Mesendoderm (in vitro differentiated cells): Measurements from ENCODE around the gene PIAS1.

Experiments used
- DNase-seq: peaks from one replicate; pipeline ENCODE4 v3.0.0; 2013
- H2AK5ac ChIP-seq: 2 replicates; pipeline ENCODE4 v1.6.1; 2013; ENCODE audit warnings: low read length, inconsistent platforms
- H2BK120ac ChIP-seq: 2 replicates; pipeline ENCODE4 v1.6.1; 2013; ENCODE audit warnings: low read depth, mild to moderate bottlenecking, low read length, moderate library complexity, mixed read lengths
- H2BK15ac ChIP-seq: replicated peaks from 2 replicates; pipeline ENCODE4 v1.6.1; 2013; ENCODE audit warnings: low read depth, mild to moderate bottlenecking, moderate library complexity
- H2BK5ac ChIP-seq: 2 replicates; pipeline ENCODE4 v1.6.1; 2013; ENCODE audit warnings: low read length, inconsistent platforms
- H3K18ac ChIP-seq: 2 replicates; pipeline ENCODE4 v1.6.1; 2013; ENCODE audit warnings: mild to moderate bottlenecking, low read length, mixed read lengths
- H3K23ac ChIP-seq: one replicate; pipeline ENCODE4 v1.6.1; 2013; ENCODE audit warnings: low read length
- H3K27ac ChIP-seq: 2 replicates; pipeline ENCODE4 v1.5.1; 2013; ENCODE audit warnings: low read depth, mild to moderate bottlenecking, inconsistent platforms, low read length, moderate library complexity
- H3K27me3 ChIP-seq: 2 replicates; pipeline ENCODE4 v1.6.1; 2013; ENCODE audit warnings: low read length, control low read depth, mild to moderate bottlenecking, inconsistent platforms; ENCODE audit not compliant: insufficient read depth, poor library complexity
- H3K36me3 ChIP-seq: 2 replicates; pipeline ENCODE4 v1.6.1; 2013; ENCODE audit warnings: low read length, inconsistent platforms; ENCODE audit not compliant: control insufficient read depth, insufficient read depth
- H3K4ac ChIP-seq: one replicate; pipeline ENCODE4 v1.6.1; 2013; ENCODE audit warnings: low read depth, mild to moderate bottlenecking, low read length, moderate library complexity
- H3K4me1 ChIP-seq: 2 replicates; pipeline ENCODE4 v1.6.1; 2013; ENCODE audit warnings: low read depth, low read length, inconsistent platforms; ENCODE audit not compliant: control insufficient read depth
- H3K4me2 ChIP-seq: 2 replicates; pipeline ENCODE4 v1.6.1; 2013; ENCODE audit warnings: low read length
- H3K4me3 ChIP-seq: 2 replicates; pipeline ENCODE4 v1.5.1; 2013; ENCODE audit warnings: mild to moderate bottlenecking, low read length
- H3K56ac ChIP-seq: one replicate; pipeline ENCODE4 v1.6.1; 2013; ENCODE audit warnings: low read length
- H3K79me1 ChIP-seq: 2 replicates; pipeline ENCODE4 v1.6.1; 2013; ENCODE audit warnings: low read length, inconsistent platforms
- H3K79me2 ChIP-seq: 2 replicates; pipeline ENCODE4 v1.6.1; 2013; ENCODE audit warnings: mild to moderate bottlenecking, low read length; ENCODE audit not compliant: control insufficient read depth, insufficient read depth
- H3K9ac ChIP-seq: 2 replicates; pipeline ENCODE4 v1.6.1; 2013; ENCODE audit warnings: low read length, inconsistent platforms
- H4K5ac ChIP-seq: one replicate; pipeline ENCODE4 v1.6.1; 2013; ENCODE audit warnings: low read length
- H4K8ac ChIP-seq: one replicate; pipeline ENCODE4 v1.6.1; 2013; ENCODE audit warnings: low read depth, mild to moderate bottlenecking, control low read depth, low read length, moderate library complexity
- WGBS: extraction: QIAGEN DNeasy Blood & Tissue Kit; methylation state at CpG from one replicate; pipeline ENCODE4 v1.1.7; 2013; ENCODE audit warnings: low lambda C conversion rate, missing lambda C conversion rate; ENCODE audit not compliant: insufficient coverage; ENCODE audit errors: extremely low coverage; 5-methylcytosine and 5-hydroxymethylcytosine counted together

The PIAS1 gene

DNA sequence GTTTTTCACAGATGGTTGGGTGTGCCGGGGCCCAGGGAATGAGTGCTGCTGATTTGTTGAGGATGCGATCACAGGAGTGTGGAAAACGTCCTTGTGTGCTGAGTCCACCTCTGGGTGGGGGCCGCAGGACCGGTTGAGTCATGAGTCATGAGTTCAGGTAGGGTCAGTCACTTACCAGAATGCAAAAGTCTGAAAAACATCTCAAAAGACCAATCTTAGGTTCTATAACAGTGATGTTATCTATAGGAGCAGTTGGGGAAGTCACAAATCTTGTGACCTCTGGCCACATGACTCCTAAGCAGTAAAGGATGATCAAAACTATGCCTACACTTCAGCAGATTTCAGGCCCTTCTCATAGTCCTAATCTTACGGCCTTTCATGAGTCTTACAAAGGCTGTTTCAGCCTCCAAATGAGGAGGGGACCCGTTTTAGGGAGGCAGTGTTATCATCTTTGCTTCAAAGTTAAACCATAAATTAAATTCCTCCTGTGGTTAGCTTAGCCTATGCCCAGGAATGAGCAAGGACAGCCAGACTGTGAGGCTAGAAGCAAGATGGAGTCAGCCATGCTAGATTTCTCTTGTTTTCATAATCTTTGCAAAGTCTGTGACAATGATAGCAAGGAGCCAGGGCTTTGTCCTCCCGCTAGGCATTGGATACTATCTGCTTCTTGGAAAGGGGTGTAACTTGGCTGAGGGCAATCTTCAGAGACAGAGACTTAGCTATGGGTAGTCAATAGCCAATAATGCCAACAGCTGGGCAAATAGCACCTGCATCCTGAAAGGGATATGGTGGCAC, 30.6 kb upstream of the PIAS1 start:
- Histone ChIP-seq H2AK5ac (no peak overlapping the region), H3K4me1 (no peaks in the 10 kb centered on the region), H3K4ac (no peak overlapping the region), H3K23ac (no peak overlapping the region), H4K5ac (no peak overlapping the region), H3K4me3 (no peak overlapping the region), H2BK120ac (no peak overlapping the region), H2BK5ac (no peak overlapping the region), H3K27me3 (no peaks in the 10 kb centered on the region), H3K36me3 (no peaks in the 10 kb centered on the region), H3K9ac (no peak overlapping the region), H3K18ac (no peak overlapping the region), H4K8ac (no peak overlapping the region), H3K79me1 (no peaks in the 10 kb centered on the region), H3K56ac (no peak overlapping the region), H3K27ac (no peak overlapping the region), H3K4me2 (no peak overlapping the region), H2BK15ac (no peak overlapping the region), H3K79me2 (no peaks in the 10 kb centered on the region)
- WGBS: no CpG with 5 or more reads among the region's 8 CpGs
- DNase-seq: no peak

GRCh38 chr15:68025835-68026424, 28.2 kb upstream of the PIAS1 start:
- Histone ChIP-seq H4K5ac (no peak overlapping the region), H4K8ac (no peak overlapping the region), H3K23ac (no peak overlapping the region), H3K27me3 (no peaks in the 10 kb centered on the region), H3K79me2 (no peaks in the 10 kb centered on the region), H3K36me3 (no peaks in the 10 kb centered on the region), H3K56ac (no peak overlapping the region), H3K79me1 (no peaks in the 10 kb centered on the region), H2BK15ac (no peak overlapping the region), H2BK5ac (no peak overlapping the region), H3K4me1 (no peaks in the 10 kb centered on the region), H3K4me2 (no peak overlapping the region), H3K4me3 (no peak overlapping the region), H3K4ac (no peak overlapping the region), H2AK5ac (no peak overlapping the region), H2BK120ac (no peak overlapping the region), H3K9ac (no peak overlapping the region), H3K27ac (no peak overlapping the region), H3K18ac (no peak overlapping the region)
- no CpG with 5 or more reads among the region's 6 CpGs for WGBS
- DNase-seq: no peak

GRCh38 chr15:68027388-68027787, 26.7 kb upstream of the PIAS1 start:
- H3K27me3 ChIP-seq: no peaks in the 10 kb centered on the region
- no peaks in the 10 kb centered on the region for H3K79me1 ChIP-seq
- H3K4me3 ChIP-seq: no peak overlapping the region
- no peaks in the 10 kb centered on the region for H3K4me1 ChIP-seq
- H3K18ac ChIP-seq: no peak overlapping the region
- H3K56ac ChIP-seq: no peak overlapping the region
- H2BK15ac ChIP-seq: no peak overlapping the region
- H3K23ac ChIP-seq: no peak overlapping the region
- no peak overlapping the region for H2BK5ac ChIP-seq
- no peak overlapping the region for H2BK120ac ChIP-seq
- no peak overlapping the region for H4K5ac ChIP-seq
- no peak overlapping the region for H3K4ac ChIP-seq
- no peak for DNase-seq
- no peak overlapping the region for H3K9ac ChIP-seq
- no peak overlapping the region for H2AK5ac ChIP-seq
- WGBS: no CpG with 5 or more reads among the region's 9 CpGs
- H3K79me2 ChIP-seq: no peaks in the 10 kb centered on the region
- H3K36me3 ChIP-seq: no peaks in the 10 kb centered on the region
- no peak overlapping the region for H3K27ac ChIP-seq
- no peak overlapping the region for H3K4me2 ChIP-seq
- H4K8ac ChIP-seq: no peak overlapping the region

DNA sequence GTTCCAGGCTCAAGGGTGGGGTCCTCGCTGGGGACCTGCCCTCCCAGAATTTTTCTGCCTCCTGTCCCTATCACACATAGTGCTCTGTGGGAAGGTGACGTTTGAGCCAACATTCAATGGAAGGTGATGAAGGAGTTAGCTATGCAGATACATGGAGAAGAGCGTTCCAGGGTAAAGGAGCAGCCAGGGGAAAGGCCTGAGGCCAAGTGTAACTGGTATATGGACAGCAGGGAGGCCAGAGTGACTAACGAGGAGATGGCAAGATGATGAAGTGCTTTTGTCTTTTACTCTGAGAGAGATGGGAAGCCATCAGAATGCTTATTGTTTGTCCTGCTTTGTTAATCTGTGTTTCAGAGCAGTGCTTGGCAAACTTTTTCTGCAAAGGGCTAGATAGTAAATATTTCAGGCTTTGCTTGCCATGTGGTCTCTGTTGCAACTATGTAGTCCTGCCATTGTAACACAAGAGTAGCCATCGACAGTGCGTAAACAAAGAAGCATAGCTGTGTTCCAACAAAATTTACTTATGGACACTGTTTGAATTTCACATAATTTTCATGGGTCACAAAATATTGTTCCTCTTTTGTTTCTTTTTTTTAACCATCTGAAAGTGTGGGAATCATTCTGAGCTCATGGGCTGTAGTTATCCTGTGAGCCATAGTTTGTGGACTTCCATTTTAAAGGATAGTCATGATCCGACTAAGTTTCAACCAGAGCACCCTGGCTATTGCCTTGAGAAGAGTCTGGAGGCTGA, 25.8 kb upstream of the PIAS1 start:
- Histone ChIP-seq H3K9ac (no peak overlapping the region), H2AK5ac (no peak overlapping the region), H3K56ac (no peak overlapping the region), H3K27me3 (no peaks in the 10 kb centered on the region), H3K79me2 (no peaks in the 10 kb centered on the region), H4K8ac (no peak overlapping the region), H4K5ac (no peak overlapping the region), H3K4ac (no peak overlapping the region), H3K18ac (no peak overlapping the region), H3K4me2 (no peak overlapping the region), H3K4me3 (no peak overlapping the region), H3K36me3 (no peaks in the 10 kb centered on the region), H3K27ac (no peak overlapping the region), H3K79me1 (no peaks in the 10 kb centered on the region), H2BK15ac (no peak overlapping the region), H3K4me1 (no peaks in the 10 kb centered on the region), H2BK5ac (no peak overlapping the region), H2BK120ac (no peak overlapping the region), H3K23ac (no peak overlapping the region)
- no CpG with 5 or more reads among the region's 7 CpGs for WGBS
- peak; percentile 25 for DNase-seq

GRCh38 chr15:68028888-68029207, 25.3 kb upstream of the PIAS1 start:
- DNase-seq: no peak
- H2AK5ac ChIP-seq: no peak overlapping the region
- no peak overlapping the region for H3K4me3 ChIP-seq
- H2BK15ac ChIP-seq: no peak overlapping the region
- H3K23ac ChIP-seq: no peak overlapping the region
- no peak overlapping the region for H4K8ac ChIP-seq
- no peak overlapping the region for H3K4me2 ChIP-seq
- no peak overlapping the region for H4K5ac ChIP-seq
- H3K4me1 ChIP-seq: no peaks in the 10 kb centered on the region
- no peaks in the 10 kb centered on the region for H3K79me2 ChIP-seq
- no peak overlapping the region for H3K18ac ChIP-seq
- no CpG with 5 or more reads among the region's 5 CpGs for WGBS
- H3K27ac ChIP-seq: no peak overlapping the region
- no peaks in the 10 kb centered on the region for H3K36me3 ChIP-seq
- H3K4ac ChIP-seq: no peak overlapping the region
- no peak overlapping the region for H3K56ac ChIP-seq
- H3K79me1 ChIP-seq: no peaks in the 10 kb centered on the region
- no peak overlapping the region for H2BK120ac ChIP-seq
- H3K9ac ChIP-seq: no peak overlapping the region
- H3K27me3 ChIP-seq: no peaks in the 10 kb centered on the region
- H2BK5ac ChIP-seq: no peak overlapping the region
